ENCODE measurements around the gene HOXA9. TPM values are rescaled to one million over a fixed set of nuclear protein-coding genes. Genes with fewer than 3 reads are reported as not detected.

The HOXA9 gene
- total RNA-seq, 4 donors from 2014 or later = 19.5 to 130 (median 50.6) TPM

DNA sequence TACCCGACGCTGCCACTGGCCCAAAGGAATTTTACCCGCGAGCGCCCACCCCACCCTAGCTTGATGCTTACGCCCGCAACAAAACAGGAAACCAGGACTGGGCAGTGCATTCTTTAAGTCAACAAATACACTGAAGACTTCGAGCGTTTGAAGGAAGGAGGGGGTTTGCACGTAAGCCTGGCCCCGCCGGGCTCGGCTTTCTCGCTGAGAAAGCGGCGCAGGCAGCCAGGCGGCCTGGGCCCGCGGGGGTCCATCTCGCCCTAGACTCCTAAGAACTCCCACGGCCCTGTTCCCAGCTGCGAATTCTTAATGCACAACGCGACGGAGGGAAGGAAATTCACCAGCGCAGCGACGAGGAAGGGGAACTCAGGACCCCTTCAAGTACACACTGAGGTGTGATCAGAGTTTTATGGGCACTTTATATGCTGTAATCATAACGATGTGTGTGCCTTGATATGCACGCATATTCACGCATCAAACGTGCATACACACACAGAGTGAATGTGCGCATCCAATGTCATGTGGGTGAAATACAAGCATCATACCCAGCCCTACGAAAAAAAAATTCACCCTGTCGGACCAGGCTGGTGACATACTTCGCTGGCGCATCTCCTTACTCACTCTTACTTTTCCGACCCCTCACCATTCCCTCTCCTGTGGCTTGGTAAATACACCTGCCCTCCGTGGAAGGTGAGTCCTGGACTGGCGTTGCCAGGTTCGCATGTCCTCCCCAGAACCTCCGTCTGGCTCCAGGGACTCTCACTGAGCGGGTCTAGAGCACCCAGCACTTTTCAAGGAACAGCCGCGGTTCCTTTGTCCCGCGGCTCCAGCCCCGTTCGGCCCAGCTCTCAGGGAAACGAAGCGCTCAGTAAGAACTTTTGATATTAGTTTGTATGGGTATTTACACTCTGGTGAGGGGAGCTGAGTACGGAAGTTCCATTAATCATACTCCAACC, 40.3 kb upstream of the HOXA9 start:
- TF ChIP-seq EP300 (IDR thresholded peaks at IDR 0.05; ENCODE audit: low read depth) (no peak), POLR2AphosphoS5 (IDR thresholded peaks at IDR 0.05) (peak; percentile 21 to 34 (median 28)), POLR2A (IDR thresholded peaks at IDR 0.05) (peak; percentile 17)
- TF ChIP-seq, protein P1, sequence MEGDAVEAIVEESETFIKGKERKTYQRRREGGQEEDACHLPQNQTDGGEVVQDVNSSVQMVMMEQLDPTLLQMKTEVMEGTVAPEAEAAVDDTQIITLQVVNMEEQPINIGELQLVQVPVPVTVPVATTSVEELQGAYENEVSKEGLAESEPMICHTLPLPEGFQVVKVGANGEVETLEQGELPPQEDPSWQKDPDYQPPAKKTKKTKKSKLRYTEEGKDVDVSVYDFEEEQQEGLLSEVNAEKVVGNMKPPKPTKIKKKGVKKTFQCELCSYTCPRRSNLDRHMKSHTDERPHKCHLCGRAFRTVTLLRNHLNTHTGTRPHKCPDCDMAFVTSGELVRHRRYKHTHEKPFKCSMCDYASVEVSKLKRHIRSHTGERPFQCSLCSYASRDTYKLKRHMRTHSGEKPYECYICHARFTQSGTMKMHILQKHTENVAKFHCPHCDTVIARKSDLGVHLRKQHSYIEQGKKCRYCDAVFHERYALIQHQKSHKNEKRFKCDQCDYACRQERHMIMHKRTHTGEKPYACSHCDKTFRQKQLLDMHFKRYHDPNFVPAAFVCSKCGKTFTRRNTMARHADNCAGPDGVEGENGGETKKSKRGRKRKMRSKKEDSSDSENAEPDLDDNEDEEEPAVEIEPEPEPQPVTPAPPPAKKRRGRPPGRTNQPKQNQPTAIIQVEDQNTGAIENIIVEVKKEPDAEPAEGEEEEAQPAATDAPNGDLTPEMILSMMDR (IDR thresholded peaks at IDR 0.05) = no peak
- in situ Hi-C loops (cut with MboI; ENCODE audit: low pct_ligation_motif_present in 1 of 4, low pct_unique_long_range_greater_than_20kb in 1 of 4, low sequenced_read_pairs in 3 of 4) = loop anchor here (10.0 to 25.0 kb wide), 7 partner anchors 369 to 807 kb away; no protein-coding TSS in a partner anchor
- H3K9me3 ChIP-seq = no peaks in the 10 kb centered on the region
- WGBS, 2 donors (ENCODE audit: low coverage in 1 of 2) = 6 to 17% methylated on average over 11 to 52 of the region's 52 CpGs
- H3K27me3 ChIP-seq = peaks cover 94% of the 10 kb centered on the region
- no peaks in the 10 kb centered on the region for H3K36me3 ChIP-seq
- peaks cover 4 to 46% (median 26%) of the 10 kb centered on the region in 4 donors for H3K4me1 ChIP-seq
- peak overlapping the region; percentile 5 to 73 (median 44) for H3K4me3 ChIP-seq
- intact Hi-C loops (cut with DNase I; ENCODE audit: low total_unique reads) = loop anchor here (10.0 kb wide), 1 partner anchor 369 kb away; no protein-coding TSS in a partner anchor
- no peak for DNase-seq
- H3K27ac ChIP-seq = peak overlapping the region; percentile 76 to 99 (median 96)

- Histone ChIP-seq H3K9me3 (no peaks in the 10 kb centered on the region), H3K27ac (peak overlapping the region; percentile 76 to 99 (median 96)), H3K4me1 (peaks cover 4 to 43% (median 24%) of the 10 kb centered on the region in 4 donors), H3K27me3 (peaks cover 92% of the 10 kb centered on the region), H3K4me3 (peak overlapping the region; percentile 1 to 73 (median 44)), H3K36me3 (no peaks in the 10 kb centered on the region)
- TF ChIP-seq POLR2A (IDR thresholded peaks at IDR 0.05) (peak; percentile 44), POLR2AphosphoS5 (IDR thresholded peaks at IDR 0.05) (no peak)
- in situ Hi-C loops (cut with MboI; ENCODE audit: low pct_ligation_motif_present in 1 of 4, low pct_unique_long_range_greater_than_20kb in 1 of 4, low sequenced_read_pairs in 3 of 4) (loop anchor here (10.0 to 25.0 kb wide), 7 partner anchors 370 to 807 kb away; no protein-coding TSS in a partner anchor), intact Hi-C loops (cut with DNase I; ENCODE audit: low total_unique reads) (loop anchor here (10.0 kb wide), 1 partner anchor 370 kb away; no protein-coding TSS in a partner anchor)
- WGBS, 2 donors (ENCODE audit: low coverage in 1 of 2) = 14% methylated on average over 28 of the region's 41 CpGs; no CpG with 5 or more reads in 1 of the 2 donors
- DNase-seq = no peak
Observed at GRCh38 chr7:27204851-27205322, 39.5 kb upstream of the HOXA9 start.

DNA sequence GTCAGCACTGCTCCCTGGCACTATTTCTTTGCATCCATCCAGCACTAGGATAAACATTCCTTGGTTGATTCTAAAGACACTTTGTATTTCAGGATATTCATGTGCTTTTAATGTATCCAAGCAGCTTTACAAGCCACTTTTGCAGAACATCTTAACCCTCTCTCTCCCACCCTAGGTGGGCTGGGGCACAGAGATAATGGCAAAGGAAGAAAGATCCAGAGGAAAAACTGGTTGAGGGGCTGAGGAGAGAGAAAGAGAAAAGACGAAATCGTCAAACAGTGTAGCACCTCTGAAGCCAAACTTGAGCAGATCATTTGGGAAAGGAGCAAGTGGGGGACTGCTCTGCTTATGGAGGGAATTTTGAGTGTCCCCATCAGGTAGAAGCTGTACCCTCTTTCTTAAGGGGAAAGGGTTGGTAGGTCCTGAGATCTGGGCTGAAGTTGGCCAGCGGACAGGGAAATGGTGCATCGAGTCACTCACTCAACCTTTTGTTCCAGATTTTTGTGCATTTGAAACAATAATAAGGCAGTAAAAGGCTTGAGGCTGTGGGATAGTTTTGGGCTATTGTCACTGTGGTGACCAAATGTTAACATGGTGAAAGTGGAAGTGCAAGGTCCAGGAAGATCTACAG, 38.7 kb upstream of the HOXA9 start:
- TF ChIP-seq POLR2A (IDR thresholded peaks at IDR 0.05) (no peak), POLR2AphosphoS5 (IDR thresholded peaks at IDR 0.05) (no peak)
- TF ChIP-seq, protein P1 (IDR thresholded peaks at IDR 0.05) = no peak
- Histone ChIP-seq H3K4me3 (peak overlapping the region in 3 of 4 donors; percentile 18 to 73 (median 57)), H3K36me3 (no peaks in the 10 kb centered on the region), H3K27ac (peak overlapping the region; percentile 76 to 99 (median 96)), H3K27me3 (peaks cover 89% of the 10 kb centered on the region), H3K9me3 (no peaks in the 10 kb centered on the region), H3K4me1 (peaks cover 4 to 41% (median 20%) of the 10 kb centered on the region in 4 donors)
- 17 to 31% methylated on average over 2 to 4 of the region's 4 CpGs for WGBS, 2 donors (ENCODE audit: low coverage in 1 of 2)
- in situ Hi-C loops (cut with MboI; ENCODE audit: low pct_ligation_motif_present in 1 of 4, low pct_unique_long_range_greater_than_20kb in 1 of 4, low sequenced_read_pairs in 3 of 4) (loop anchor here (10.0 to 25.0 kb wide), 7 partner anchors 371 to 808 kb away; no protein-coding TSS in a partner anchor), intact Hi-C loops (cut with DNase I; ENCODE audit: low total_unique reads) (loop anchor here (10.0 kb wide), 1 partner anchor 371 kb away; no protein-coding TSS in a partner anchor)
- DNase-seq = no peak

- intact Hi-C loops (cut with DNase I; ENCODE audit: low total_unique reads) (loop anchor here (10.0 kb wide), 1 partner anchor 371 kb away; no protein-coding TSS in a partner anchor), in situ Hi-C loops (cut with MboI; ENCODE audit: low pct_ligation_motif_present in 1 of 4, low pct_unique_long_range_greater_than_20kb in 1 of 4, low sequenced_read_pairs in 3 of 4) (loop anchor here (10.0 to 25.0 kb wide), 7 partner anchors 371 to 809 kb away; no protein-coding TSS in a partner anchor)
- Histone ChIP-seq H3K27ac (peak overlapping the region; percentile 76 to 99 (median 96)), H3K4me1 (peaks cover 4 to 41% (median 17%) of the 10 kb centered on the region in 4 donors), H3K9me3 (no peaks in the 10 kb centered on the region), H3K36me3 (no peaks in the 10 kb centered on the region), H3K4me3 (peak overlapping the region in 3 of 4 donors; percentile 18 to 73 (median 57)), H3K27me3 (peaks cover 90% of the 10 kb centered on the region)
- no peak for DNase-seq
- WGBS, 2 donors (ENCODE audit: low coverage in 1 of 2) = 0 to 34% methylated on average over 1 to 10 of the region's 10 CpGs
- TF ChIP-seq POLR2AphosphoS5 (IDR thresholded peaks at IDR 0.05) (no peak), POLR2A (IDR thresholded peaks at IDR 0.05) (peak; percentile 20)
Observed at GRCh38 chr7:27203365-27203953, 38.1 kb upstream of the HOXA9 start.

All from transverse colon (tissue), 4 donors.